Measurements from ENCODE around the gene FSTL3.
"Not testable (repeated sequence)": the region's sequence is repeated elsewhere in the genome, so short reads cannot be mapped to it uniquely, and the experiment has no call there.

- not testable (repeated sequence) for TF ChIP-seq EP300, POLR2A, POLR2AphosphoS5 (IDR thresholded peaks at IDR 0.05)
- TF ChIP-seq, protein P1, sequence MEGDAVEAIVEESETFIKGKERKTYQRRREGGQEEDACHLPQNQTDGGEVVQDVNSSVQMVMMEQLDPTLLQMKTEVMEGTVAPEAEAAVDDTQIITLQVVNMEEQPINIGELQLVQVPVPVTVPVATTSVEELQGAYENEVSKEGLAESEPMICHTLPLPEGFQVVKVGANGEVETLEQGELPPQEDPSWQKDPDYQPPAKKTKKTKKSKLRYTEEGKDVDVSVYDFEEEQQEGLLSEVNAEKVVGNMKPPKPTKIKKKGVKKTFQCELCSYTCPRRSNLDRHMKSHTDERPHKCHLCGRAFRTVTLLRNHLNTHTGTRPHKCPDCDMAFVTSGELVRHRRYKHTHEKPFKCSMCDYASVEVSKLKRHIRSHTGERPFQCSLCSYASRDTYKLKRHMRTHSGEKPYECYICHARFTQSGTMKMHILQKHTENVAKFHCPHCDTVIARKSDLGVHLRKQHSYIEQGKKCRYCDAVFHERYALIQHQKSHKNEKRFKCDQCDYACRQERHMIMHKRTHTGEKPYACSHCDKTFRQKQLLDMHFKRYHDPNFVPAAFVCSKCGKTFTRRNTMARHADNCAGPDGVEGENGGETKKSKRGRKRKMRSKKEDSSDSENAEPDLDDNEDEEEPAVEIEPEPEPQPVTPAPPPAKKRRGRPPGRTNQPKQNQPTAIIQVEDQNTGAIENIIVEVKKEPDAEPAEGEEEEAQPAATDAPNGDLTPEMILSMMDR (IDR thresholded peaks at IDR 0.05), result not testable (repeated sequence)
These were observed 23.7 kb downstream of the FSTL3 start for GRCh38 chr19:699885-700284.
